Parathyroid adenoma (tissue), 2 donors: ENCODE data around the gene FNTB.

Source experiments
- H2AFZ ChIP-seq: fragments of 300-600 bp; sonication (generic); one replicate; pipeline ENCODE4 v1.7.0; 2017; ENCODE audit warnings: antibody characterized with exemption, mild to moderate bottlenecking
- H3K27ac ChIP-seq: fragments of 300-600 bp; sonication (generic); one replicate; pipeline ENCODE4 v1.7.0; 2017
- H3K27me3 ChIP-seq: fragments of 300-600 bp; sonication (generic); one replicate; pipeline ENCODE4 v1.7.0; 2017; ENCODE audit warnings: low read length; ENCODE audit not compliant: control insufficient read depth, insufficient read depth
- H3K36me3 ChIP-seq: fragments of 300-600 bp; sonication (generic); one replicate; pipeline ENCODE4 v1.7.0; 2017; ENCODE audit warnings: low read length; ENCODE audit not compliant: control insufficient read depth, insufficient read depth
- H3K4me1 ChIP-seq: fragments of 300-600 bp; sonication (generic); one replicate; pipeline ENCODE4 v1.7.0; 2017; ENCODE audit warnings: control low read depth
- H3K4me2 ChIP-seq: fragments of 300-600 bp; sonication (generic); one replicate; pipeline ENCODE4 v1.7.0; 2017; ENCODE audit warnings: low read length
- H3K4me3 ChIP-seq: fragments of 300-600 bp; sonication (generic); one replicate; pipeline ENCODE4 v1.7.0; 2017; ENCODE audit warnings: low read depth, low read length
- H3K79me2 ChIP-seq: fragments of 300-600 bp; sonication (generic); one replicate; pipeline ENCODE4 v1.7.0; 2017; ENCODE audit warnings: control low read depth
- H3K9ac ChIP-seq: fragments of 300-600 bp; sonication (generic); one replicate; pipeline ENCODE4 v1.7.0; 2017; ENCODE audit warnings: mild to moderate bottlenecking
- H3K9me3 ChIP-seq: fragments of 300-600 bp; sonication (generic); one replicate; pipeline ENCODE4 v1.7.0; 2017; ENCODE audit warnings: low read length; ENCODE audit not compliant: control insufficient read depth
- CTCF ChIP-seq: fragments of 300-600 bp; sonication (generic); IDR thresholded peaks from one replicate; pipeline ENCODE4 v1.7.0; 2017; ENCODE audit warnings: antibody characterized with exemption, mild to moderate bottlenecking
- donor health status: primary hyperparathyroidism.

FNTB gene

GRCh38 chr14:65077318-65077717 is 90.6 kb downstream of the FNTB start:
- no peak for TF ChIP-seq CTCF
- Histone ChIP-seq H3K27me3 (no peaks in the 10 kb centered on the region), H3K79me2 (peaks cover 12% of the 10 kb centered on the region), H3K9ac (no peak overlapping the region), H2AFZ (no peak overlapping the region), H3K36me3 (no peaks in the 10 kb centered on the region), H3K27ac (no peak overlapping the region), H3K4me1 (peaks cover 19% of the 10 kb centered on the region), H3K9me3 (no peaks in the 10 kb centered on the region), H3K4me2 (no peak overlapping the region), H3K4me3 (no peak overlapping the region)

- no peak for TF ChIP-seq CTCF
- H3K4me2 ChIP-seq = no peak overlapping the region
- H3K36me3 ChIP-seq = no peaks in the 10 kb centered on the region
- peaks cover 13% of the 10 kb centered on the region for H3K79me2 ChIP-seq
- no peak overlapping the region for H3K27ac ChIP-seq
- H3K4me1 ChIP-seq = peaks cover 4% of the 10 kb centered on the region
- no peaks in the 10 kb centered on the region for H3K9me3 ChIP-seq
- no peak overlapping the region for H2AFZ ChIP-seq
- no peak overlapping the region for H3K4me3 ChIP-seq
- H3K27me3 ChIP-seq = no peaks in the 10 kb centered on the region
- H3K9ac ChIP-seq = no peak overlapping the region
These were observed 92.5 kb downstream of the FNTB start for GRCh38 chr14:65079201-65079600.

- no peaks in the 10 kb centered on the region for H3K27me3 ChIP-seq
- peaks cover under 1% of the 10 kb centered on the region for H3K4me1 ChIP-seq
- TF ChIP-seq CTCF = no peak
- no peak overlapping the region for H3K4me2 ChIP-seq
- H3K9ac ChIP-seq = no peak overlapping the region
- H3K9me3 ChIP-seq = no peaks in the 10 kb centered on the region
- no peaks in the 10 kb centered on the region for H3K36me3 ChIP-seq
- H3K4me3 ChIP-seq = no peak overlapping the region
- no peak overlapping the region for H3K27ac ChIP-seq
- no peak overlapping the region for H2AFZ ChIP-seq
- H3K79me2 ChIP-seq = peaks cover 13% of the 10 kb centered on the region
These were observed 93.1 kb downstream of the FNTB start for GRCh38 chr14:65079768-65080167.

GRCh38 chr14:65080960-65081747 is 94.5 kb downstream of the FNTB start:
- Histone ChIP-seq H3K79me2 (peaks cover 13% of the 10 kb centered on the region), H3K36me3 (no peaks in the 10 kb centered on the region), H3K9ac (no peak overlapping the region), H3K27ac (no peak overlapping the region), H3K27me3 (no peaks in the 10 kb centered on the region), H3K4me3 (no peak overlapping the region), H3K4me1 (no peaks in the 10 kb centered on the region), H3K4me2 (peak overlapping the region; percentile 20), H2AFZ (no peak overlapping the region), H3K9me3 (no peaks in the 10 kb centered on the region)
- no peak for TF ChIP-seq CTCF

- Histone ChIP-seq H3K27me3 (no peaks in the 10 kb centered on the region), H3K27ac (no peak overlapping the region), H3K9me3 (no peaks in the 10 kb centered on the region), H2AFZ (no peak overlapping the region), H3K36me3 (no peaks in the 10 kb centered on the region), H3K4me2 (no peak overlapping the region), H3K79me2 (peaks cover 16% of the 10 kb centered on the region), H3K9ac (no peak overlapping the region), H3K4me1 (no peaks in the 10 kb centered on the region), H3K4me3 (no peak overlapping the region)
- TF ChIP-seq CTCF = no peak
These were observed 96.2 kb downstream of the FNTB start for GRCh38 chr14:65082930-65083329.
